Measurements from ENCODE around the gene ADAD1.

ADAD1 gene

DNA sequence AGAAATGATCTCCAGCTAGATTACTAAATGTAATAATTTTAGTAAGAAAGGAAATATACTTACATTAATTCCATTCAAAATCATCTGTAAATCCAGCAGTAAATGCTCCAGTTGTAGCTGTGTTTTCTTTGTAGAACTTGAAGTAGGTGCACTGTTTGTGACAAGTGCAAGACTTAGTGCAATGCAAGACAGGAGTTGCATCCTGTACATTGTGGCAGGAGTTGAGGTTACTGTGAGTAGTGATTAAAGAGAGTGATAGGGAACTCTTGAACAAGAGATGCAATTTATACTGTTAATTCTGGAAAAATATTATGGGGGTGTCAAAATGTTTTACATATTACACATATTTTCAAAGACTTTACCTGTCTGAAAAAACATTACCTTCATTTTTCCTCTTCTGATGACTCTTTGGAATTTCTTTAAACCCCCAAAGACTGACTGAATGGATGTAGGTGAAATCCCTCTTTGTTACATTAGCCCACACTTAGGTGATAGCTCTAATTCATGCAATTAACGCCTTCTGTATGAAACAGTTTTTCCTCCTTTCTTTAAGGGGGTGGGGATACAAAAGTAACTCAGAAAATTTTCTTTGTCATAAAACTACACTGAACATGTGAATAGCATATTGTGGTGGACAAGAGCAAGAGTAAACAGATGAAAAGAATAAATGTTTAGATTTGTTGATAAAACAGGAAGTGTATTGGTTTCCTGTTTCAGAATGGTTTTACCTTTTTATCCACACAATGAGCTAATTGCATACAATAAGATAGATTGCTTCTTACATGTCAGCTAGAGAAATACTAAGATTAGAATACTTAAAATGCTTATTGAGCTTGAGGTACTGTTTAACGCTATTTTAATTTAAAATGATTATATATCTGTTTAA is 77.7 kb downstream of the ADAD1 start, which contains the start of gene IL2:
TSS of gene IL2 (minus strand) at position 495 of the 886 bp plus-strand sequence. CDS start at position 210, 285 bp downstream.
- DNase-seq: no peak

- no peak for DNase-seq
Observed at GRCh38 chr4:122458625-122459024, 79.8 kb downstream of the ADAD1 start.

- no peak for DNase-seq
Observed at GRCh38 chr4:122469457-122469856, 90.6 kb downstream of the ADAD1 start.

GRCh38 chr4:122475233-122475632 is 96.4 kb downstream of the ADAD1 start:
- DNase-seq: no peak

- DNase-seq: no peak
Observed at GRCh38 chr4:122476126-122476525, 97.3 kb downstream of the ADAD1 start.

DNA sequence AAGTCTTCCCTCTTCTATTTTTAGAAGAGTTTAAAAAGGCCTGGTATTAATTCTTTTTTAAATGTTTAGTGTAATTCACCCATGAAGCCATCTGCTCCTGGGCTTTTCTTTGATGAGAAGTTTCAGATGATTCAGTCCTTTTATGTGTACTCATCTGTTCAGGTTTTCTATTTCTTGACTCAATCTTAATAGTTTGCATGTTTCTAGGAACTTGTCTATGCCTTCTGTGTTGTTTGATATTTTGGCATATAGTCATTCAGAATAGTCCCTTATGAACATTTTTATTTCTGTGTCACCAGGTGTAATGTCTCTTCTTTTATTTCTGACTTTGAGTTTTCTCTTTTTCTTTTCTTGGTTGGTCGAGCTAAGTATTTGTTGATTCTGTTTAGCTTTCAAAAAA is 97.9 kb downstream of the ADAD1 start:
- no peak for DNase-seq

Measured in amniotic stem cell (primary cell).